SK-N-SH (cell line): ENCODE data around the gene MICAL2. TPM values are rescaled to one million over a fixed set of nuclear protein-coding genes. Genes with fewer than 3 reads are reported as not detected.

Experiments
- CTCF ChIA-PET: fragments of 300-600, 350-600 bp; formaldehyde crosslinking; extraction: SDS; loops from one replicate; lab custom pipeline; 2021; lab: Yijun Ruan, JAX
- POLR2A ChIA-PET: fragments of 350-600 bp; sonication (Branson Sonifier 250); formaldehyde crosslinking; extraction: SDS; loops from one replicate; lab custom pipeline; 2020; ENCODE audit warnings: antibody characterized with exemption, inconsistent platforms; lab: Yijun Ruan, JAX
- DNase-seq: peaks from one replicate; pipeline ENCODE4 v3.0.0; 2012
- H2AFZ ChIP-seq: fragments of 200-600 bp; sonication (generic); 2 replicates; pipeline ENCODE4 v1.8.1; 2016; ENCODE audit warnings: antibody characterized with exemption, mild to moderate bottlenecking, low read depth
- H3F3A ChIP-seq: fragments of 200-600 bp; sonication (generic); replicated peaks from 2 replicates; pipeline ENCODE3; 2016; ENCODE audit warnings: antibody characterized with exemption, mild to moderate bottlenecking; ENCODE audit not compliant: insufficient read depth
- H3K27ac ChIP-seq, 2 experiments: fragments of 200-500 bp in 1 of 2; fragments of 200-600 bp in 1 of 2; sonication (Bioruptor generic) in 1 of 2; sonication (generic), shearing (Covaris generic) in 1 of 2; 2 replicates each; pipeline versions ENCODE4 v1.5.1 to v1.6.1; 2014 to 2016; ENCODE audit warnings: low read depth in 2 of 2, inconsistent platforms in 1 of 2, low read length in 1 of 2, mild to moderate bottlenecking in 1 of 2, mixed read lengths in 1 of 2
- H3K27me3 ChIP-seq: fragments of 200-600 bp; sonication (generic), shearing (Covaris generic); 2 replicates; pipeline ENCODE4 v1.6.1; 2016; ENCODE audit warnings: mixed run types; ENCODE audit not compliant: insufficient read depth
- H3K36me3 ChIP-seq, 2 experiments: fragments of 200-500 bp in 1 of 2; fragments of 200-600 bp in 1 of 2; sonication (Bioruptor generic) in 1 of 2; sonication (generic) in 1 of 2; replicated peaks in 1 of 2; 2 replicates each; pipeline versions ENCODE3 to v1.5.1; 2014 to 2016; ENCODE audit warnings: low read length in 1 of 2, mild to moderate bottlenecking in 1 of 2; ENCODE audit not compliant: insufficient read depth in 2 of 2, control insufficient read depth in 1 of 2
- H3K4me1 ChIP-seq, 2 experiments: fragments of 200-500 bp in 1 of 2; fragments of 200-600 bp in 1 of 2; sonication (Bioruptor generic) in 1 of 2; sonication (generic), shearing (Covaris generic) in 1 of 2; 2 replicates each; pipeline versions ENCODE4 v1.5.1 to v1.6.1; 2014 to 2016; ENCODE audit warnings: low read depth in 1 of 2, low read length in 1 of 2, mixed run types in 1 of 2; ENCODE audit not compliant: insufficient read depth in 2 of 2, control insufficient read depth in 1 of 2
- H3K4me2 ChIP-seq: fragments of 200-600 bp; sonication (generic), shearing (Covaris generic); 2 replicates; pipeline ENCODE4 v1.6.1; 2017; ENCODE audit warnings: mixed run types
- H3K4me3 ChIP-seq, 2 experiments: fragments of 200-500 bp in 1 of 2; fragments of 200-600 bp in 1 of 2; sonication (Bioruptor generic) in 1 of 2; sonication (generic), shearing (Covaris generic) in 1 of 2; 2 replicates each; pipeline versions ENCODE4 v1.5.1 to v1.8.1; 2014 to 2016; ENCODE audit warnings: low read depth in 2 of 2, inconsistent platforms in 1 of 2, low read length in 1 of 2, mild to moderate bottlenecking in 1 of 2, mixed read lengths in 1 of 2, moderate library complexity in 1 of 2
- H3K79me2 ChIP-seq: fragments of 200-600 bp; sonication (generic); 2 replicates; pipeline ENCODE4 v1.8.1; 2017; ENCODE audit warnings: mild to moderate bottlenecking; ENCODE audit not compliant: insufficient read depth
- H3K9ac ChIP-seq: fragments of 200-600 bp; sonication (generic); 2 replicates; pipeline ENCODE4 v1.6.1; 2017; ENCODE audit warnings: mixed run types
- H3K9me2 ChIP-seq: fragments of 200-600 bp; sonication (generic); 2 replicates; pipeline ENCODE4 v1.6.1; 2017; ENCODE audit warnings: mixed run types
- H3K9me3 ChIP-seq: fragments of 200-600 bp; sonication (generic); 2 replicates; pipeline ENCODE4 v1.6.1; 2017; ENCODE audit warnings: mixed run types, mild to moderate bottlenecking, moderate library complexity
- H4K20me1 ChIP-seq: fragments of 200-600 bp; sonication (generic); 2 replicates; pipeline ENCODE4 v1.6.1; 2017; ENCODE audit warnings: mild to moderate bottlenecking, mixed run types; ENCODE audit not compliant: insufficient read depth
- CHD2 ChIP-seq: fragments of 150-350 bp; IDR thresholded peaks from 2 replicates; pipeline ENCODE4 v1.6.1; 2018; ENCODE audit warnings: low read length; ENCODE audit not compliant: partially characterized antibody
- CTCF ChIP-seq: fragments of 200-600 bp; sonication (generic); IDR thresholded peaks from 2 replicates; pipeline ENCODE4 v1.6.1; 2017; ENCODE audit warnings: antibody characterized with exemption, mild to moderate bottlenecking, moderate library complexity
- ELF1 ChIP-seq: IDR thresholded peaks from 2 replicates; pipeline ENCODE4 v1.4.0; 2012
- GABPA ChIP-seq: IDR thresholded peaks from 2 replicates; pipeline ENCODE4 v1.4.0; 2012; ENCODE audit warnings: low read depth, mild to moderate bottlenecking
- IRF3 ChIP-seq: fragments of 150-350 bp; IDR thresholded peaks from 2 replicates; pipeline ENCODE4 v1.6.1; 2016; ENCODE audit warnings: mild to moderate bottlenecking, low read depth, low read length
- MEF2A ChIP-seq: IDR thresholded peaks from 2 replicates; pipeline ENCODE4 v1.4.0; 2012; ENCODE audit warnings: low read depth, borderline replicate concordance
- MXI1 ChIP-seq: IDR thresholded peaks from 2 replicates; pipeline ENCODE4 v1.6.1; 2012; ENCODE audit warnings: mild to moderate bottlenecking, low read depth, low read length, improper control_type of control experiment
- NFIC ChIP-seq: IDR thresholded peaks from 2 replicates; pipeline ENCODE4 v1.4.0; 2012; ENCODE audit warnings: borderline replicate concordance
- POLR2AphosphoS5 ChIP-seq: IDR thresholded peaks from 2 replicates; pipeline ENCODE4 v1.6.1; 2012; ENCODE audit warnings: low read depth, low read length
- RAD21 ChIP-seq: IDR thresholded peaks from 2 replicates; pipeline ENCODE4 v1.6.1; 2012; ENCODE audit warnings: mild to moderate bottlenecking, low read length
- REST ChIP-seq: IDR thresholded peaks from 2 replicates; pipeline ENCODE4 v1.6.1; 2012; ENCODE audit warnings: mild to moderate bottlenecking, low read depth, low read length, moderate library complexity
- SIN3A ChIP-seq: IDR thresholded peaks from 2 replicates; pipeline ENCODE4 v1.6.1; 2012; ENCODE audit warnings: low read depth, mild to moderate bottlenecking, low read length, moderate library complexity, borderline replicate concordance
- SMC3 ChIP-seq: IDR thresholded peaks from 2 replicates; pipeline ENCODE4 v1.6.1; 2012; ENCODE audit warnings: low read depth, low read length, improper control_type of control experiment
- ZBTB33 ChIP-seq: IDR thresholded peaks from 2 replicates; pipeline ENCODE4 v1.4.0; 2012; ENCODE audit warnings: low read depth, borderline replicate concordance
- WGBS: methylation state at CpG from one replicate; pipeline ENCODE4 v1.1.6; 2017; ENCODE audit warnings: low lambda C conversion rate; 5-methylcytosine and 5-hydroxymethylcytosine counted together
- polyA plus RNA-seq, 3 experiments: library from polyadenylated mRNA; depleted of rRNA; stranded (reverse); fragments of >200 nt; gene quantifications; 2 replicates each; pipeline ENCODE4 v1.2.3, GENCODE V29; 2012
- TF ChIP-seq, protein P1 (sequence below): fragments of 150-350 bp; IDR thresholded peaks from 2 replicates; pipeline ENCODE4 v1.6.1; 2017; ENCODE audit warnings: antibody characterized with exemption, low read length, low read depth, borderline replicate concordance

MICAL2 gene
- polyA plus RNA-seq, 1 of the 3 experiments (the other 2 are of a cell fraction) = 54.6 TPM

DNA sequence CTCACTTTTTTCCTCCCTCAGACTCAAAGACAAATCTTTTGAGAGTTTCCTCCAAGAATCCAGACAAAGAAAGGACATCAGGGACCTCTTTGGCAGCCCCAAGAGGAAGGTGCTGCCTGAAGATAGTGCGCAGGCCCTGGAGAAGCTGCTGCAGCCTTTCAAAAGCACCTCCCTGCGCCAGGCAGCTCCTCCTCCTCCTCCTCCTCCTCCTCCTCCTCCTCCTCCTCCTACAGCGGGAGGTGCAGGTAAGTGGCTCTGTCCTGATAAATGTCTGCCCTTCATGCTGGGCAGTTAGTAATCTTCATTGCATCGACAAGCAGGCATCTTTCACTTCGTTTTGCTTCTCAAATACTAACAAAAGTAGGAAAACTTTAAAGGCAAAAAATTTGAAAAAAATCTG is 184.2 kb downstream of the MICAL2 start:
- Histone ChIP-seq H3K4me1 (no peaks in the 10 kb centered on the region), H3K36me3 (peaks cover 0 to 12% of the 10 kb centered on the region in 2 experiments), H3K27ac (no peak overlapping the region), H3K9me2 (no peaks in the 10 kb centered on the region), H3K79me2 (no peaks in the 10 kb centered on the region), H2AFZ (no peak overlapping the region), H3K9me3 (peaks cover 6% of the 10 kb centered on the region; the same call in 1 of the 2 replicates), H4K20me1 (no peaks in the 10 kb centered on the region), H3K27me3 (no peaks in the 10 kb centered on the region), H3K4me3 (no peak overlapping the region), H3F3A (no peaks in the 10 kb centered on the region), H3K9ac (no peak overlapping the region), H3K4me2 (no peak overlapping the region)
- DNase-seq = no peak
- POLR2A ChIA-PET = no interaction called here
- CTCF ChIA-PET = interaction anchor here (2.0 to 19.2 kb wide), 3 partner anchors 9 to 669 kb away, joined by 7 to 488 read pairs (median 62); no protein-coding TSS in a partner anchor
- no peak for TF ChIP-seq RAD21
- TF ChIP-seq, protein P1, sequence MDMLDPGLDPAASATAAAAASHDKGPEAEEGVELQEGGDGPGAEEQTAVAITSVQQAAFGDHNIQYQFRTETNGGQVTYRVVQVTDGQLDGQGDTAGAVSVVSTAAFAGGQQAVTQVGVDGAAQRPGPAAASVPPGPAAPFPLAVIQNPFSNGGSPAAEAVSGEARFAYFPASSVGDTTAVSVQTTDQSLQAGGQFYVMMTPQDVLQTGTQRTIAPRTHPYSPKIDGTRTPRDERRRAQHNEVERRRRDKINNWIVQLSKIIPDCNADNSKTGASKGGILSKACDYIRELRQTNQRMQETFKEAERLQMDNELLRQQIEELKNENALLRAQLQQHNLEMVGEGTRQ = no peak
- TF ChIP-seq ELF1 = no peak
- no peak for TF ChIP-seq ZBTB33
- TF ChIP-seq POLR2AphosphoS5 = no peak
- no peak for TF ChIP-seq REST
- TF ChIP-seq GABPA = no peak
- TF ChIP-seq CHD2 = no peak
- no peak for TF ChIP-seq SIN3A
- no peak for TF ChIP-seq MEF2A
- no peak for TF ChIP-seq NFIC
- TF ChIP-seq CTCF = no peak
- TF ChIP-seq IRF3 = no peak
- no peak for TF ChIP-seq MXI1
- TF ChIP-seq SMC3 = no peak
- 92% methylated on average over 5 of the region's 5 CpGs for WGBS
